Glutamatergic neuron (in vitro differentiated cells): ENCODE measurements around the gene ACYP1. TPM values are rescaled to one million over a fixed set of nuclear protein-coding genes. Genes with fewer than 3 reads are reported as not detected.

ENCODE experiments used
- DNase-seq: peaks from one replicate; pipeline ENCODE4 v3.0.0; 2022
- H3K27ac Mint-ChIP-seq: one replicate; pipeline ENCODE4 v1.8.0; 2020; ENCODE audit warnings: mild to moderate bottlenecking, mixed read lengths, inconsistent platforms; ENCODE audit not compliant: unreplicated experiment
- H3K27me3 Mint-ChIP-seq: one replicate; pipeline ENCODE4 v1.8.0; 2020; ENCODE audit warnings: mild to moderate bottlenecking, moderate library complexity, mixed read lengths, inconsistent platforms; ENCODE audit not compliant: unreplicated experiment
- H3K36me3 Mint-ChIP-seq: one replicate; pipeline ENCODE4 v1.8.0; 2020; ENCODE audit warnings: mild to moderate bottlenecking, mixed read lengths, inconsistent platforms; ENCODE audit not compliant: unreplicated experiment
- H3K4me1 Mint-ChIP-seq: one replicate; pipeline ENCODE4 v1.8.0; 2020; ENCODE audit warnings: mild to moderate bottlenecking, low read depth, mixed read lengths, inconsistent platforms; ENCODE audit not compliant: unreplicated experiment
- H3K4me3 Mint-ChIP-seq: one replicate; pipeline ENCODE4 v1.8.0; 2020; ENCODE audit warnings: mild to moderate bottlenecking, mixed read lengths, inconsistent platforms; ENCODE audit not compliant: unreplicated experiment
- H3K9me3 Mint-ChIP-seq: one replicate; pipeline ENCODE4 v1.8.0; 2020; ENCODE audit warnings: mild to moderate bottlenecking, moderate library complexity, mixed read lengths, inconsistent platforms; ENCODE audit not compliant: unreplicated experiment
- CTCF ChIP-seq: fragments of 200-600 bp; sonication (generic); IDR thresholded peaks from one replicate; pipeline ENCODE4 v1.5.0; 2021; ENCODE audit not compliant: partially characterized antibody, unreplicated experiment
- total RNA-seq: library from RNA; stranded (reverse); fragmentation: NEBNext Ultra II Directional; extraction: Animal tissue kit (Norgen Biotek cat#: 25700); gene quantifications from one replicate; pipeline ENCODE4 v1.2.1, GENCODE V29; 2021; ENCODE audit not compliant: unreplicated experiment

The ACYP1 gene
- total RNA-seq, 1 donor from 2014 or later = 14.3 TPM

- Mint-ChIP-seq H3K27me3 (peaks cover 4% of the 10 kb centered on the region), H3K36me3 (no peaks in the 10 kb centered on the region), H3K27ac (no peak overlapping the region), H3K9me3 (peaks cover 5% of the 10 kb centered on the region), H3K4me1 (no peaks in the 10 kb centered on the region), H3K4me3 (no peak overlapping the region)
- TF ChIP-seq CTCF = no peak
- DNase-seq = no peak
These were observed 14.1 kb downstream of the ACYP1 start for GRCh38 chr14:75049731-75050201.

- no peak for TF ChIP-seq CTCF
- DNase-seq = no peak
- H3K9me3 Mint-ChIP-seq = peaks cover 5% of the 10 kb centered on the region
- H3K27me3 Mint-ChIP-seq = peaks cover 4% of the 10 kb centered on the region
- no peak overlapping the region for H3K27ac Mint-ChIP-seq
- H3K4me1 Mint-ChIP-seq = no peaks in the 10 kb centered on the region
- H3K4me3 Mint-ChIP-seq = no peak overlapping the region
- no peaks in the 10 kb centered on the region for H3K36me3 Mint-ChIP-seq
These were observed 14.7 kb downstream of the ACYP1 start for GRCh38 chr14:75049136-75049535.

- peaks cover 5% of the 10 kb centered on the region for H3K9me3 Mint-ChIP-seq
- no peaks in the 10 kb centered on the region for H3K36me3 Mint-ChIP-seq
- no peaks in the 10 kb centered on the region for H3K4me1 Mint-ChIP-seq
- no peak overlapping the region for H3K27ac Mint-ChIP-seq
- H3K27me3 Mint-ChIP-seq = peaks cover 4% of the 10 kb centered on the region
- no peak for DNase-seq
- H3K4me3 Mint-ChIP-seq = no peak overlapping the region
- no peak for TF ChIP-seq CTCF
These were observed 15.7 kb downstream of the ACYP1 start for GRCh38 chr14:75048101-75048500.

- peaks cover 4% of the 10 kb centered on the region for H3K27me3 Mint-ChIP-seq
These were observed 16.3 kb downstream of the ACYP1 start for GRCh38 chr14:75047506-75047905.

GRCh38 chr14:75046899-75047298 lies 16.9 kb downstream of the ACYP1 start:
- Mint-ChIP-seq H3K27me3 (peaks cover 4% of the 10 kb centered on the region), H3K27ac (no peak overlapping the region), H3K36me3 (no peaks in the 10 kb centered on the region), H3K4me3 (no peak overlapping the region), H3K9me3 (peaks cover 5% of the 10 kb centered on the region), H3K4me1 (peaks cover 3% of the 10 kb centered on the region)
- no peak for TF ChIP-seq CTCF
- no peak for DNase-seq

More at GRCh38 chr14:75047506-75047905, 16.3 kb downstream of the ACYP1 start:
- DNase-seq = no peak
- peaks cover 5% of the 10 kb centered on the region for H3K9me3 Mint-ChIP-seq
- H3K36me3 Mint-ChIP-seq = no peaks in the 10 kb centered on the region
- TF ChIP-seq CTCF = no peak
- H3K4me3 Mint-ChIP-seq = no peak overlapping the region
- no peaks in the 10 kb centered on the region for H3K4me1 Mint-ChIP-seq
- no peak overlapping the region for H3K27ac Mint-ChIP-seq
